Measurements from ENCODE around the gene NLRP2B. TPM values are rescaled to one million over a fixed set of nuclear protein-coding genes. Genes with fewer than 3 reads are reported as not detected.

The NLRP2B gene
- total and polyA plus RNA-seq, 2 donors (not counting 3 experiments of a cell fraction or from before 2014, with no cell fraction given), result 0.01 TPM; not detected in 1

DNA sequence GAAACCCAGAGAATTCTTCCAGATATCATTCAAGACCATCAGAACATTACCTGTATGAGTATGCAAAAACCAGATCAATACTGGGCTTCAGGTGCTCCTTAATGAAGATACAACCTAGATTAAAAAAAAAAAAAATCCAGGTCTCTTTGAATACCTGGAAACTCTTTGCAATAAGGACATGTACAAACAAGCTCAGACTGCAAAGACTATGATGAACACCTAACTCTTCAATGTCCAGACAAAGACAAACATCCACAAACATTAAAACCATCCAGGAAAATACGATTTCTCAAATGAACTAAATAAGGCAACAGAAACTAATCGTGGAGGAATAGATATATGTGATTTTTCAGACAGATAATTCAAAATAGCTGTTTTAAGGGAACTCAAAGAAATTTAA is 38.7 kb downstream of the NLRP2B start:
- Histone ChIP-seq H3K79me2 (ENCODE audit: control insufficient read depth, insufficient read depth, low read length) (no peaks in the 10 kb centered on the region), H4K20me1 (replicated peaks; ENCODE audit: control insufficient read depth, extremely low read depth, insufficient read depth, low read length) (no peaks in the 10 kb centered on the region), H3K27me3 (ENCODE audit: control insufficient read depth in 2 of 2, insufficient read depth in 2 of 2, low read length in 2 of 2) (no peaks in the 10 kb centered on the region), H3K27ac (ENCODE audit: insufficient read depth, low read depth, low read length) (no peak overlapping the region), H3K36me3 (ENCODE audit: control insufficient read depth in 2 of 2, extremely low read depth in 1 of 2, insufficient read depth in 2 of 2, low read length in 2 of 2) (no peaks in the 10 kb centered on the region), H3K4me3 (replicated peaks in 1 of 3; ENCODE audit: insufficient read depth in 1 of 3, low read depth in 1 of 3, low read length in 3 of 3) (no peak overlapping the region), H3K4me1 (ENCODE audit: control insufficient read depth, extremely low read depth, insufficient read depth, low read length) (no peaks in the 10 kb centered on the region), H3K9ac (replicated peaks; ENCODE audit: extremely low read depth, insufficient read depth, low read length) (no peak overlapping the region), H3K9me1 (replicated peaks; ENCODE audit: control insufficient read depth, extremely low read depth, insufficient read depth, low read length) (no peaks in the 10 kb centered on the region), H2AFZ (ENCODE audit: low read depth, low read length) (no peak overlapping the region), H3K4me2 (ENCODE audit: insufficient read depth, low read length) (no peak overlapping the region), H3K9me3 (replicated peaks; ENCODE audit: control insufficient read depth, insufficient read depth, low read length) (no peaks in the 10 kb centered on the region)
- no peak for FAIRE-seq
- CTCF ChIA-PET, result interaction anchor here (1.7 kb wide), 1 partner anchor 58 kb away, joined by 8 read pairs; no protein-coding TSS in a partner anchor
- TF ChIP-seq POLR2A (IDR thresholded peaks at IDR 0.05; ENCODE audit: low read depth, low read length), result no peak
- TF ChIP-seq, protein P1, sequence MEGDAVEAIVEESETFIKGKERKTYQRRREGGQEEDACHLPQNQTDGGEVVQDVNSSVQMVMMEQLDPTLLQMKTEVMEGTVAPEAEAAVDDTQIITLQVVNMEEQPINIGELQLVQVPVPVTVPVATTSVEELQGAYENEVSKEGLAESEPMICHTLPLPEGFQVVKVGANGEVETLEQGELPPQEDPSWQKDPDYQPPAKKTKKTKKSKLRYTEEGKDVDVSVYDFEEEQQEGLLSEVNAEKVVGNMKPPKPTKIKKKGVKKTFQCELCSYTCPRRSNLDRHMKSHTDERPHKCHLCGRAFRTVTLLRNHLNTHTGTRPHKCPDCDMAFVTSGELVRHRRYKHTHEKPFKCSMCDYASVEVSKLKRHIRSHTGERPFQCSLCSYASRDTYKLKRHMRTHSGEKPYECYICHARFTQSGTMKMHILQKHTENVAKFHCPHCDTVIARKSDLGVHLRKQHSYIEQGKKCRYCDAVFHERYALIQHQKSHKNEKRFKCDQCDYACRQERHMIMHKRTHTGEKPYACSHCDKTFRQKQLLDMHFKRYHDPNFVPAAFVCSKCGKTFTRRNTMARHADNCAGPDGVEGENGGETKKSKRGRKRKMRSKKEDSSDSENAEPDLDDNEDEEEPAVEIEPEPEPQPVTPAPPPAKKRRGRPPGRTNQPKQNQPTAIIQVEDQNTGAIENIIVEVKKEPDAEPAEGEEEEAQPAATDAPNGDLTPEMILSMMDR (IDR thresholded peaks at IDR 0.05; ENCODE audit: extremely low read depth in 1 of 2, insufficient read depth in 1 of 2, low read depth in 1 of 2, low read length in 2 of 2), result no peak
- TF ChIP-seq EZH2 (IDR thresholded peaks at IDR 0.05; ENCODE audit: borderline replicate concordance, low read depth, low read length, severe bottlenecking), result no peak
- TF ChIP-seq GATA2 (IDR thresholded peaks at IDR 0.05; ENCODE audit: insufficient read depth, insufficient read length, low read depth, low read length), result no peak
- no peak for TF ChIP-seq JUN (IDR thresholded peaks at IDR 0.05; ENCODE audit: borderline replicate concordance, insufficient read depth, insufficient read length, low read depth)
- TF ChIP-seq POLR2AphosphoS5 (IDR thresholded peaks at IDR 0.05; ENCODE audit: insufficient read depth, low read depth, low read length), result no peak
- TF ChIP-seq, protein P2, sequence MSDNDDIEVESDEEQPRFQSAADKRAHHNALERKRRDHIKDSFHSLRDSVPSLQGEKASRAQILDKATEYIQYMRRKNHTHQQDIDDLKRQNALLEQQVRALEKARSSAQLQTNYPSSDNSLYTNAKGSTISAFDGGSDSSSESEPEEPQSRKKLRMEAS (IDR thresholded peaks at IDR 0.05; ENCODE audit: insufficient read depth, insufficient read length), result no peak
- no peak for TF ChIP-seq MYC (IDR thresholded peaks at IDR 0.05; ENCODE audit: low read depth, low read length)
- TF ChIP-seq FOS (IDR thresholded peaks at IDR 0.05; ENCODE audit: borderline replicate concordance, insufficient read depth, low read length), result no peak
- POLR2A ChIA-PET, result no interaction called here
- intact Hi-C loops (cut with micrococcal nuclease), result no loop called here
- no TSS peak for BruUV-seq (replicated peaks)
- no peak for DNase-seq (ENCODE audit: low read depth, low spot score)
- dilution Hi-C loops (cut with MboI; ENCODE audit: extremely low pct_ligation_motif_present, low sequenced_read_pairs), result no loop called here

All from endothelial cell of umbilical vein (primary cell).